ENCODE results near the gene CA12.

- TF ChIP-seq CTCF (conservative IDR thresholded peaks at IDR 0.05 in 1 of 2, IDR thresholded peaks at IDR 0.05 in 1 of 2; ENCODE audit: extremely low read depth in 1 of 2, insufficient read depth in 1 of 2, low read depth in 1 of 2, low read length in 2 of 2) = no peak
- TF ChIP-seq EZH2 (IDR thresholded peaks at IDR 0.05; ENCODE audit: borderline replicate concordance, low read length) = no peak
These were observed 7.6 kb downstream of the CA12 start for GRCh38 chr15:63373866-63374548.

Measured in mammary epithelial cell (primary cell).